ENCODE results near the gene MINK1.
"Not testable (repeated sequence)": the region's sequence is repeated elsewhere in the genome, so short reads cannot be mapped to it uniquely, and the experiment has no call there.

MINK1 gene

GRCh38 chr17:4903051-4903818, 70.1 kb downstream of the MINK1 start, which contains the start of gene CHRNE:
Gene CHRNE, minus strand, starts transcription at chr17:4903098. Its CDS starts 35 bp downstream, at chr17:4903063.
- in situ Hi-C loops (cut with MboI; ENCODE audit: low pct_unique_long_range_greater_than_20kb, low sequenced_read_pairs, unreplicated experiment): no loop called here
- TF ChIP-seq CTCF (IDR thresholded peaks at IDR 0.05; ENCODE audit: extremely low read depth, insufficient read depth, missing control alignments): peak; percentile 69
- DNase-seq (ENCODE audit: low spot score): no peak

GRCh38 chr17:4906642-4907041, 73.5 kb downstream of the MINK1 start:
- in situ Hi-C loops (cut with MboI; ENCODE audit: low pct_unique_long_range_greater_than_20kb, low sequenced_read_pairs, unreplicated experiment); DNase-seq (ENCODE audit: low spot score): not testable (repeated sequence)

- TF ChIP-seq CTCF (IDR thresholded peaks at IDR 0.05; ENCODE audit: extremely low read depth, insufficient read depth, missing control alignments): no peak
- in situ Hi-C loops (cut with MboI; ENCODE audit: low pct_unique_long_range_greater_than_20kb, low sequenced_read_pairs, unreplicated experiment): no loop called here
- DNase-seq (ENCODE audit: low spot score): no peak
Measured at GRCh38 chr17:4908301-4908700, 75.2 kb downstream of the MINK1 start.

GRCh38 chr17:4908711-4909496, 75.8 kb downstream of the MINK1 start:
- peak; percentile 83 for DNase-seq (ENCODE audit: low spot score)
- TF ChIP-seq CTCF (IDR thresholded peaks at IDR 0.05; ENCODE audit: extremely low read depth, insufficient read depth, missing control alignments): peak; percentile 86
- in situ Hi-C loops (cut with MboI; ENCODE audit: low pct_unique_long_range_greater_than_20kb, low sequenced_read_pairs, unreplicated experiment): no loop called here

- in situ Hi-C loops (cut with MboI; ENCODE audit: low pct_unique_long_range_greater_than_20kb, low sequenced_read_pairs, unreplicated experiment): no loop called here
- no peak for TF ChIP-seq CTCF (IDR thresholded peaks at IDR 0.05; ENCODE audit: extremely low read depth, insufficient read depth, missing control alignments)
- DNase-seq (ENCODE audit: low spot score): no peak
Measured at GRCh38 chr17:4913994-4914393, 80.9 kb downstream of the MINK1 start.

- DNase-seq (ENCODE audit: low spot score); in situ Hi-C loops (cut with MboI; ENCODE audit: low pct_unique_long_range_greater_than_20kb, low sequenced_read_pairs, unreplicated experiment): not testable (repeated sequence)
Measured at GRCh38 chr17:4914551-4914950, 81.4 kb downstream of the MINK1 start.

GRCh38 chr17:4919511-4920047, 86.4 kb downstream of the MINK1 start:
- in situ Hi-C loops (cut with MboI; ENCODE audit: low pct_unique_long_range_greater_than_20kb, low sequenced_read_pairs, unreplicated experiment): no loop called here
- no peak for DNase-seq (ENCODE audit: low spot score)
- TF ChIP-seq CTCF (IDR thresholded peaks at IDR 0.05; ENCODE audit: extremely low read depth, insufficient read depth, missing control alignments): no peak

Data from GM13977 (cell line).